Stimulated activated CD4-positive, alpha-beta T cell treated with anti-CD3 and anti-CD28 coated beads, Interleukin-1b, Interleukin-23, amount 100 ng/mL, for 1 hour (primary cell): ENCODE data around the gene NOLC1.

Experiments
- DNase-seq, 2 donors: peaks; one replicate each; pipeline ENCODE4 v3.0.0-alpha.2; 2020; ENCODE audit warnings: low read depth in 2 of 2

Gene NOLC1

GRCh38 chr10:102202386-102202785 lies 50.2 kb downstream of the NOLC1 start:
- no peak for DNase-seq

GRCh38 chr10:102208311-102209035 lies 56.3 kb downstream of the NOLC1 start:
- no peak for DNase-seq

GRCh38 chr10:102211615-102212299 lies 59.6 kb downstream of the NOLC1 start:
- DNase-seq, result no peak
